Superior temporal gyrus (tissue), 1 donor: ENCODE data around the gene FGF6.
"Not testable (repeated sequence)": the region's sequence is repeated elsewhere in the genome, so short reads cannot be mapped to it uniquely, and the experiment has no call there.

Source experiments
- DNase-seq: peaks from one replicate; pipeline ENCODE4 v3.0.0-alpha.2; 2016; ENCODE audit errors: extremely low spot score

Gene FGF6

GRCh38 chr12:4418913-4419312, 26.7 kb downstream of the FGF6 start:
- no peak for DNase-seq

GRCh38 chr12:4417936-4418335, 27.7 kb downstream of the FGF6 start:
- DNase-seq, result no peak

- DNase-seq, result no peak
Observed at GRCh38 chr12:4417455-4417854, 28.2 kb downstream of the FGF6 start.

GRCh38 chr12:4416276-4416675, 29.3 kb downstream of the FGF6 start:
- DNase-seq, result no peak

GRCh38 chr12:4412465-4412864, 33.1 kb downstream of the FGF6 start:
- DNase-seq, result no peak

GRCh38 chr12:4412056-4412455, 33.6 kb downstream of the FGF6 start:
- no peak for DNase-seq

- DNase-seq, result no peak
Observed at GRCh38 chr12:4407136-4407535, 38.5 kb downstream of the FGF6 start.

- not testable (repeated sequence) for DNase-seq
Observed at GRCh38 chr12:4404877-4405637, 40.6 kb downstream of the FGF6 start.

GRCh38 chr12:4402996-4403395, 42.6 kb downstream of the FGF6 start:
- no peak for DNase-seq

- no peak for DNase-seq
Observed at GRCh38 chr12:4401117-4401516, 44.5 kb downstream of the FGF6 start.

- no peak for DNase-seq
Observed at GRCh38 chr12:4395818-4396217, 49.8 kb downstream of the FGF6 start.

- DNase-seq, result no peak
Observed at GRCh38 chr12:4393211-4393610, 52.4 kb downstream of the FGF6 start.

GRCh38 chr12:4392223-4392742, 53.3 kb downstream of the FGF6 start:
- no peak for DNase-seq

GRCh38 chr12:4388662-4389061, 57.0 kb downstream of the FGF6 start:
- no peak for DNase-seq

GRCh38 chr12:4388032-4388431, 57.6 kb downstream of the FGF6 start:
- no peak for DNase-seq

- no peak for DNase-seq
Observed at GRCh38 chr12:4387607-4388006, 58.0 kb downstream of the FGF6 start.

- DNase-seq, result no peak
Observed at GRCh38 chr12:4386801-4387200, 58.8 kb downstream of the FGF6 start.
